Gastrocnemius medialis (tissue), 4 donors: ENCODE measurements around the gene CDNF.

ENCODE experiments used
- POLR2A ChIP-seq, 2 donors: fragments of 450-650 bp; IDR thresholded peaks; one replicate each; pipeline ENCODE4 v1.6.1; 2017; ENCODE audit warnings: antibody characterized with exemption in 2 of 2, mild to moderate bottlenecking in 2 of 2, moderate library complexity in 2 of 2
- TF ChIP-seq, protein P1 (sequence below), 5 experiments: fragments of 450-650 bp in 3 of 5; fragments of 200-600 bp in 2 of 5; sonication (generic) in 2 of 5; IDR thresholded peaks in 4 of 5; conservative IDR thresholded peaks in 1 of 5; 1 replicate in 4 of 5; 2 replicates in 1 of 5; pipeline ENCODE4 v1.5.1; 2016 to 2019; ENCODE audit warnings: antibody characterized with exemption in 5 of 5, mild to moderate bottlenecking in 3 of 5, moderate library complexity in 3 of 5

DNA sequence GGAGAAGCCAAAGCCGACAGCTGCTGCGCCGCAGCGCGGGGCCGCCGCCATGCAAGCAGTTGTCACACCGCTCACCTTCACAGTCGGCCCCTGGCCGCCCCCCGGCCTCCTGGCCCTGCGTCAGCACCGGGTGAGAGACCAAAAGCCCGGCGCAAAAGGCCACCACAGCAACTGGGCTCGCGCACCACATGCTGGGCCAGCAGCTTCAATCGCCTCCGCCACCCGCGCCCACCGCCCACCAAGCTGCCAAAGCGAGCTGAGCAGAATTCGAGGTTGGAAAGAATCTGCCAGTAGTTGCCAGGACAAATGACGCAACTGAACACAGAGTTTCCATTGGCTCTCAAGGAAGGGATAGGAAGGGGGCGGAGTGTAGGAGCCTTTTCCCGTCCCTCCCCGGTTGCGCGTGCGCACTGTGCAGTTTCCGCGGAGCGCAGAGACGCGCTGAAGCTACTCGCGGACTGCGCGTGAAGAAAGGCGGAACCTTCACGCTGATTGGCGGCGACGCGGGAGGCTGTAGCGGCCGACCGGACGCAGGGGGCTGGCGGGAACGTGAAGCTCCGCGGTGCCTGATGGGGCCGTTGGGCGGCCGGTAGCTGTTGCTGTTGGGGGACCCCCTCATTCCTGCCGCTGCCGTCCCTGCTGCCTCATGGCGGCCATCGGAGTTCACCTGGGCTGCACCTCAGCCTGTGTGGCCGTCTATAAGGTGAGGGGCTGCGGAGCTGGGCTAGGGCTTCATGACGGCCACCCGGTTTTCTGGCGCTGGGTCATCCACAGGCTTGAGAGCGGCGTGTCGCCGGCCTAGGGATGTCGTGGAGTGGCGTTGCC, at the start of gene CDNF, which contains the start of the genes HSPA14 and MSANTD7:
- TF ChIP-seq, protein P1, sequence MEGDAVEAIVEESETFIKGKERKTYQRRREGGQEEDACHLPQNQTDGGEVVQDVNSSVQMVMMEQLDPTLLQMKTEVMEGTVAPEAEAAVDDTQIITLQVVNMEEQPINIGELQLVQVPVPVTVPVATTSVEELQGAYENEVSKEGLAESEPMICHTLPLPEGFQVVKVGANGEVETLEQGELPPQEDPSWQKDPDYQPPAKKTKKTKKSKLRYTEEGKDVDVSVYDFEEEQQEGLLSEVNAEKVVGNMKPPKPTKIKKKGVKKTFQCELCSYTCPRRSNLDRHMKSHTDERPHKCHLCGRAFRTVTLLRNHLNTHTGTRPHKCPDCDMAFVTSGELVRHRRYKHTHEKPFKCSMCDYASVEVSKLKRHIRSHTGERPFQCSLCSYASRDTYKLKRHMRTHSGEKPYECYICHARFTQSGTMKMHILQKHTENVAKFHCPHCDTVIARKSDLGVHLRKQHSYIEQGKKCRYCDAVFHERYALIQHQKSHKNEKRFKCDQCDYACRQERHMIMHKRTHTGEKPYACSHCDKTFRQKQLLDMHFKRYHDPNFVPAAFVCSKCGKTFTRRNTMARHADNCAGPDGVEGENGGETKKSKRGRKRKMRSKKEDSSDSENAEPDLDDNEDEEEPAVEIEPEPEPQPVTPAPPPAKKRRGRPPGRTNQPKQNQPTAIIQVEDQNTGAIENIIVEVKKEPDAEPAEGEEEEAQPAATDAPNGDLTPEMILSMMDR (IDR thresholded peaks at IDR 0.05 in 4 of 5, conservative IDR thresholded peaks at IDR 0.05 in 1 of 5), result no peak
- peak; percentile 81 to 93 for TF ChIP-seq POLR2A (IDR thresholded peaks at IDR 0.05)
